ENCODE results near the gene FAM171A1. TPM values are rescaled to one million over a fixed set of nuclear protein-coding genes. Genes with fewer than 3 reads are reported as not detected.
A peak's percentile ranks its signal among the peaks of the same experiment; 100 is the strongest.

FAM171A1 gene
- total and polyA plus RNA-seq, 2 experiments from 2014 or later, result 38.9 to 41.5 TPM

DNA sequence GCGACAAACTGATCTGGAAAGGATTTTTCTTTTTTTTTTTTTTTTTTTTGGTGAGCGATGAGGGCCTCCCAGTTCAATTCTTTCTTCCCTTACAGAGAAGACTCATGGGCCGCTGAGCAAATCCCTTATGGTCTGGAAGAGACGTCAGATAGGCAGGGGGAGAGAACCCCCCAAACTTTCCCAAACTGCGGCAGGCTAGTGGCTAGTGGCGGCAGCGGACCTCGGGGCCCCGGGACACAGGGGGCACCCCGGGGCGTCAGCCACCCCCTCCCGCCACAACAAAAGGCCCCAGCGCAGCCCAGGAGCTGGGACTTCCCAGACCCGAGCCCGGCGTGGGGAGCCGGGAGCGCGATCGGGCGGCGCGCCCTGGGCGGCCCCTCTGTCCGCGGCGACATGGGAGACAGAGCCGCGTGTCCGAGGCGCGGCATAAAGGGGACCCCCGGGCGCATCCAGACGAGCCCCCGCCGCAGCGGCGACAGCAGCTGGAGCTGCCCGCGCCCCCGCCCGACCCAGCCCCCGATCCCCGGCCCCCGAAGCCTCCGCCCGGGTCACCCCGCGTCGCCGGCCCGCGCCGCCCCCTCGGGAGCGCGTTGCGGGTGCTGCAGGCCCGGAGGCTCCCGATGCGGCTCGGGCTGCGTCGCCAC lies 755 bp downstream of the FAM171A1 start:
- Histone ChIP-seq H3K27me3 (no peaks in the 10 kb centered on the region), H3K4me1 (ENCODE audit: low read depth) (peaks cover 14% of the 10 kb centered on the region), H3K9me3 (ENCODE audit: low read depth) (no peaks in the 10 kb centered on the region), H3K4me3 (peak overlapping the region; percentile 95), H3K27ac (peak overlapping the region; percentile 67), H3K36me3 (no peaks in the 10 kb centered on the region)
- TF ChIP-seq CTCF (IDR thresholded peaks at IDR 0.05; ENCODE audit: low read depth, low read length), result no peak
- DNase-seq (ENCODE audit: low read depth in 1 of 2, low spot score in 1 of 2), result peak; percentile 30 to 48

DNA sequence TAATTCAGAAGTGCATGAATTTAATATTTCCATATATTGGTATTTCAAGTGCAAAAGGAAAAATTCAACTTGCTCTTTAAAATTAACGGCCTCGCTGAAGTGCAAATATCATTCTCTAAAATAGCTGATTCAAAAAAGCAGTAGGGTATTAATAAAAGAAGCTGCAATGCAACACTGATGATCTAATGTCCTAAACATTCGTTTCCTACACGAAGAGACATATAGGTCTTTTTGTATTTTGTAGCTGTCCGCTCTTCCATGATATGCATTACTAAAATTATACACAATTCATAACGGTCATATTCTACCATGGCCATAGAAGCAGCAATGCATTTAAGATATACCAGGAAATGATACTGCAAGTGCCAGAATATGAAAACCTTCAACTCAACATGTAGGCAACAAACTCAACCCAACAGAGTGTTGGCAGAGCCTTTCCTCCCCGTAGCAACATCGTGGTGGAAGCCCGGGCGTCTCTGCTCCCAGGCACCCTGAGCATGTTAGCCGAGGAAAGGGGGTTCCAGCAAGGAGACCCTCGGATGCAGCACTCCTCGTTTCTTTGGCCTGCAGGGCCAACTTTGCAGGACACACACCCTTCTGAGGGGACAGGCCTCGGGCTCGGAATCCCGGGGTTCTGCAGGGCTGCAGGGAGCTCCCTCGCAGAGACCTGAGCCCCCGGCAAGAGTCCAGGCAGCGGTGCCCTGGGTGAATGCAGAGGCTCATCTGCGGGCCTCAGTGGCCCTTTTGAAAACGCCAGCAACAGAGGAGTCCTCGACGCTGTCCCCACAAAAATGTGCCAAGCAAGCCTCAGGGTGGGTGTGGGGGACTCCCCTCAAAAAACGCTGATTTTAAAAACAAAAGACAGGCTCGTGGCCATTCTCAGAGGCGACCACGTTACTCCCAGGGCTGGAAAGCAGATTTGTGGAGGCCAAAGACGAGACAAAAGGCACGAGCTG lies 1.6 kb downstream of the FAM171A1 start:
- no peaks in the 10 kb centered on the region for H3K9me3 ChIP-seq (ENCODE audit: low read depth)

DNA sequence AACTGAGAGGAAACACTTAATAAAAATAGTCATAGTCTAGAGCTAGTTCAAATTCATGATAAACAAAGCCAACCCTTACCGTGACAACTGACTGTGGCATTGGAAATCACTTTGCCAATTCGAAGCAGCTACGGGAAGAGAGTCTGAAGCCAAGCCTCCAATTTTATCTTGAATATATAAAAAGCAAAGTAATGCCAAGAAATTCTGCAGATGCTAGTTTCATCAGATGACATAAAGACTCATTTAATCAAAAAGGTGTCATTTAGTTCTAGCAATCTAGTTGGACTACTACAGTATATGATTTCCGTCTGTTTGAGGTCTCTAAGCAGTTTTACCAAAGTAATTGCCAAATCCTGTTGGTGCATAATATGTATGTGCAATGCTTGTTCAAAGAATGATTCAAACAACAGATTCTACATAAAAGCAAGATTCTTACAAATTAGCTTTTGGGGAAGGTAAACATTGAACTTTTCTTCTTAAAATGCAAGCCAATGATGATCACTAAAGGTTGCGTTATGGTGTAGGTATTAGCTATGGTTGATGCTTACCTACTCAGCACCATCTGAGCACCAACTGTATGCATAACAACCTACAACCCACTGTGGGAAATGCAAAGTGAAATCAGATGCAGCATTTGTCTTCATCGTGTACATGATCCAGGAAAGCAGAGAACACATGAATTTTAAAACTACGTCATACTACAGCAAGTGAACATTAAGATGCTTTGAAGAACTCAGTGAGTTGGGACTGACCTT lies 2.8 kb downstream of the FAM171A1 start:
- Histone ChIP-seq H3K27me3 (no peaks in the 10 kb centered on the region), H3K9me3 (ENCODE audit: low read depth) (no peaks in the 10 kb centered on the region), H3K4me3 (no peak overlapping the region), H3K36me3 (no peaks in the 10 kb centered on the region), H3K4me1 (ENCODE audit: low read depth) (peaks cover 14% of the 10 kb centered on the region), H3K27ac (no peak overlapping the region)
- no peak for DNase-seq (ENCODE audit: low read depth in 1 of 2, low spot score in 1 of 2)
- no peak for TF ChIP-seq CTCF (IDR thresholded peaks at IDR 0.05; ENCODE audit: low read depth, low read length)

More for the DNA sequence above, 1.6 kb downstream of the FAM171A1 start:
- TF ChIP-seq CTCF (IDR thresholded peaks at IDR 0.05; ENCODE audit: low read depth, low read length), result no peak
- peak overlapping the region; percentile 95 for H3K4me3 ChIP-seq
- DNase-seq (ENCODE audit: low read depth in 1 of 2, low spot score in 1 of 2), result peak; percentile 11 to 36
- no peaks in the 10 kb centered on the region for H3K27me3 ChIP-seq
- no peak overlapping the region for H3K27ac ChIP-seq
- H3K36me3 ChIP-seq, result no peaks in the 10 kb centered on the region
- H3K4me1 ChIP-seq (ENCODE audit: low read depth), result peaks cover 14% of the 10 kb centered on the region

- H3K4me3 ChIP-seq, result no peak overlapping the region
- no peaks in the 10 kb centered on the region for H3K27me3 ChIP-seq
- H3K9me3 ChIP-seq (ENCODE audit: low read depth), result no peaks in the 10 kb centered on the region
- TF ChIP-seq CTCF (IDR thresholded peaks at IDR 0.05; ENCODE audit: low read depth, low read length), result no peak
- H3K27ac ChIP-seq, result no peak overlapping the region
- no peaks in the 10 kb centered on the region for H3K36me3 ChIP-seq
- no peak for DNase-seq (ENCODE audit: low read depth in 1 of 2, low spot score in 1 of 2)
- peaks cover 14% of the 10 kb centered on the region for H3K4me1 ChIP-seq (ENCODE audit: low read depth)
Observed at GRCh38 chr10:15367296-15368085, 3.6 kb downstream of the FAM171A1 start.

DNA sequence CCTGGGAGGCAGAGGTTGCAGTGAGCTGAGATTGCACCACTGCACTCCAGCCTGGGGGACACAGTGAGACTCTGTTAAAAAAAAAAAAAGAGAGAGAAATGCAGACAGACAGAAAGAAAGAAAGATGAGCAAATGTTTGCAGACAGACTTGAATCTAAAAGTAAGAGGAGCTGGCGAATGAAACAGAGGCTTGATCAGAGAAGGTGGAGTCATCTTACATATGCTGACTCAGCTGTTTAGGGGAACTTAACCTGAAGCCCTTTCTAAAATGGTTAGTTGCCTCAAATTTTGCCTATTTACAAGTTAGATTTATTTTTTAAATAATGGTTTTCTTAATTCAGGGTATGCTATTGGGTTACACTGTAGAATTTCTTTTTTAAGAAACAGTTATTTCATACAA lies 5.4 kb downstream of the FAM171A1 start:
- DNase-seq (ENCODE audit: low read depth in 1 of 2, low spot score in 1 of 2), result no peak
- Histone ChIP-seq H3K27ac (no peak overlapping the region), H3K27me3 (no peaks in the 10 kb centered on the region), H3K4me3 (no peak overlapping the region), H3K36me3 (no peaks in the 10 kb centered on the region), H3K9me3 (ENCODE audit: low read depth) (no peaks in the 10 kb centered on the region), H3K4me1 (ENCODE audit: low read depth) (peaks cover 14% of the 10 kb centered on the region)
- no peak for TF ChIP-seq CTCF (IDR thresholded peaks at IDR 0.05; ENCODE audit: low read depth, low read length)
